H1 (cell line): Measurements from ENCODE around the gene TGFB3. TPM values are rescaled to one million over a fixed set of nuclear protein-coding genes. Genes with fewer than 3 reads are reported as not detected.

ENCODE experiments used
- BACH1 ChIP-seq: IDR thresholded peaks from 2 replicates; pipeline ENCODE4 v1.6.1; 2012; ENCODE audit warnings: low read length, improper control_type of control experiment
- CHD1 ChIP-seq: IDR thresholded peaks from 2 replicates; pipeline ENCODE4 v1.6.1; 2012; ENCODE audit warnings: low read depth, low read length, improper control_type of control experiment
- EGR1 ChIP-seq: IDR thresholded peaks from 2 replicates; pipeline ENCODE4 v1.6.1; 2011; ENCODE audit warnings: low read depth, low read length, borderline replicate concordance
- EP300 ChIP-seq, 2 experiments: IDR thresholded peaks; 1 replicate in 1 of 2; 2 replicates in 1 of 2; pipeline ENCODE4 v1.6.1; 2011 to 2012; ENCODE audit warnings: low read depth in 2 of 2, low read length in 2 of 2, mild to moderate bottlenecking in 2 of 2, borderline replicate concordance in 1 of 2, inconsistent platforms in 1 of 2, moderate library complexity in 1 of 2
- JUN ChIP-seq: IDR thresholded peaks from 2 replicates; pipeline ENCODE4 v1.6.1; 2011; ENCODE audit warnings: low read depth, mild to moderate bottlenecking, improper control_type of control experiment, low read length
- polyA plus RNA-seq, 7 experiments: library from polyadenylated mRNA; depleted of rRNA in 3 of 7; stranded (reverse) in 5 of 7; unstranded in 2 of 7; fragments of >200 nt in 5 of 7; fragments of 200-250 nt in 2 of 7; gene quantifications; 1 replicate in 5 of 7; 2 replicates in 1 of 7; 4 replicates in 1 of 7; pipeline versions ENCODE4 v1.2.1 to v1.2.3, GENCODE V29; 2011 to 2013; ENCODE audit warnings: missing spikeins in 2 of 7, mixed read lengths in 2 of 7
- total RNA-seq: library from RNA; stranded (reverse); fragmentation: NEBNext Ultra II Directional; extraction: Animal tissue kit (Norgen Biotek cat#: 25700); gene quantifications from 2 replicates; pipeline ENCODE4 v1.2.1, GENCODE V29; 2021
- TF ChIP-seq, protein P1 (sequence below): fragments of 300-600 bp; sonication (generic); IDR thresholded peaks from 2 replicates; pipeline ENCODE4 v1.7.1; 2012; ENCODE audit warnings: low read length, moderate library complexity, mild to moderate bottlenecking, inconsistent platforms; ENCODE audit not compliant: insufficient replicate concordance
- TF ChIP-seq, protein P2 (sequence below): IDR thresholded peaks from 2 replicates; pipeline ENCODE4 v1.6.1; 2012; ENCODE audit warnings: inconsistent platforms
- TF ChIP-seq, protein P3 (sequence below), 3 experiments: IDR thresholded peaks; 1 replicate in 2 of 3; 2 replicates in 1 of 3; pipeline versions ENCODE4 v1.5.1 to v1.6.1; 2011; ENCODE audit warnings: low read length in 3 of 3, mild to moderate bottlenecking in 3 of 3, inconsistent platforms in 2 of 3, low read depth in 1 of 3, moderate library complexity in 1 of 3; ENCODE audit not compliant: insufficient read depth in 1 of 3; ENCODE audit errors: control extremely low read depth in 1 of 3

The TGFB3 gene
- total and polyA plus RNA-seq, 2 of the 8 experiments (the other 6 are each of a cell fraction or from before 2014, with no cell fraction given) = 0.65 to 0.86 TPM

DNA sequence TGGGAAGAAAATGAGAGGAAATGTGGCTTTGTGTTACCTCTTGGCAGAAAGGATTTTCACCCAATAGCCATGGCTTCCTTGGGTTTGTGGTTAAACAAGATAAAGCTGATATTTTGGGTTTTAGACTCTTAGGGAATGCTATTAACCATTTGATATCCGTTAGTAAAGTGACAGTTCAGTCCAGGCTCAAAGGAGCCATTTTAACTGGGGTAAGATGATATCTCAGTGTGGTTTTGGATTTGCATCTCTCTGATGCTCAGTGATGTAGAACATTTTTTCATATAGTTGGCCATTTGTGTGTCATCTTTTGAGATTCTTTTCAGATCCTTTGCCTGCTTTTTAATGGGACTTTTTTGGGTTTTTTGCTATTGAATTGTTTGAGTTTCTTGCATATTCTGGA, 33.9 kb upstream of the TGFB3 start (continued):
- TF ChIP-seq, protein P1, sequence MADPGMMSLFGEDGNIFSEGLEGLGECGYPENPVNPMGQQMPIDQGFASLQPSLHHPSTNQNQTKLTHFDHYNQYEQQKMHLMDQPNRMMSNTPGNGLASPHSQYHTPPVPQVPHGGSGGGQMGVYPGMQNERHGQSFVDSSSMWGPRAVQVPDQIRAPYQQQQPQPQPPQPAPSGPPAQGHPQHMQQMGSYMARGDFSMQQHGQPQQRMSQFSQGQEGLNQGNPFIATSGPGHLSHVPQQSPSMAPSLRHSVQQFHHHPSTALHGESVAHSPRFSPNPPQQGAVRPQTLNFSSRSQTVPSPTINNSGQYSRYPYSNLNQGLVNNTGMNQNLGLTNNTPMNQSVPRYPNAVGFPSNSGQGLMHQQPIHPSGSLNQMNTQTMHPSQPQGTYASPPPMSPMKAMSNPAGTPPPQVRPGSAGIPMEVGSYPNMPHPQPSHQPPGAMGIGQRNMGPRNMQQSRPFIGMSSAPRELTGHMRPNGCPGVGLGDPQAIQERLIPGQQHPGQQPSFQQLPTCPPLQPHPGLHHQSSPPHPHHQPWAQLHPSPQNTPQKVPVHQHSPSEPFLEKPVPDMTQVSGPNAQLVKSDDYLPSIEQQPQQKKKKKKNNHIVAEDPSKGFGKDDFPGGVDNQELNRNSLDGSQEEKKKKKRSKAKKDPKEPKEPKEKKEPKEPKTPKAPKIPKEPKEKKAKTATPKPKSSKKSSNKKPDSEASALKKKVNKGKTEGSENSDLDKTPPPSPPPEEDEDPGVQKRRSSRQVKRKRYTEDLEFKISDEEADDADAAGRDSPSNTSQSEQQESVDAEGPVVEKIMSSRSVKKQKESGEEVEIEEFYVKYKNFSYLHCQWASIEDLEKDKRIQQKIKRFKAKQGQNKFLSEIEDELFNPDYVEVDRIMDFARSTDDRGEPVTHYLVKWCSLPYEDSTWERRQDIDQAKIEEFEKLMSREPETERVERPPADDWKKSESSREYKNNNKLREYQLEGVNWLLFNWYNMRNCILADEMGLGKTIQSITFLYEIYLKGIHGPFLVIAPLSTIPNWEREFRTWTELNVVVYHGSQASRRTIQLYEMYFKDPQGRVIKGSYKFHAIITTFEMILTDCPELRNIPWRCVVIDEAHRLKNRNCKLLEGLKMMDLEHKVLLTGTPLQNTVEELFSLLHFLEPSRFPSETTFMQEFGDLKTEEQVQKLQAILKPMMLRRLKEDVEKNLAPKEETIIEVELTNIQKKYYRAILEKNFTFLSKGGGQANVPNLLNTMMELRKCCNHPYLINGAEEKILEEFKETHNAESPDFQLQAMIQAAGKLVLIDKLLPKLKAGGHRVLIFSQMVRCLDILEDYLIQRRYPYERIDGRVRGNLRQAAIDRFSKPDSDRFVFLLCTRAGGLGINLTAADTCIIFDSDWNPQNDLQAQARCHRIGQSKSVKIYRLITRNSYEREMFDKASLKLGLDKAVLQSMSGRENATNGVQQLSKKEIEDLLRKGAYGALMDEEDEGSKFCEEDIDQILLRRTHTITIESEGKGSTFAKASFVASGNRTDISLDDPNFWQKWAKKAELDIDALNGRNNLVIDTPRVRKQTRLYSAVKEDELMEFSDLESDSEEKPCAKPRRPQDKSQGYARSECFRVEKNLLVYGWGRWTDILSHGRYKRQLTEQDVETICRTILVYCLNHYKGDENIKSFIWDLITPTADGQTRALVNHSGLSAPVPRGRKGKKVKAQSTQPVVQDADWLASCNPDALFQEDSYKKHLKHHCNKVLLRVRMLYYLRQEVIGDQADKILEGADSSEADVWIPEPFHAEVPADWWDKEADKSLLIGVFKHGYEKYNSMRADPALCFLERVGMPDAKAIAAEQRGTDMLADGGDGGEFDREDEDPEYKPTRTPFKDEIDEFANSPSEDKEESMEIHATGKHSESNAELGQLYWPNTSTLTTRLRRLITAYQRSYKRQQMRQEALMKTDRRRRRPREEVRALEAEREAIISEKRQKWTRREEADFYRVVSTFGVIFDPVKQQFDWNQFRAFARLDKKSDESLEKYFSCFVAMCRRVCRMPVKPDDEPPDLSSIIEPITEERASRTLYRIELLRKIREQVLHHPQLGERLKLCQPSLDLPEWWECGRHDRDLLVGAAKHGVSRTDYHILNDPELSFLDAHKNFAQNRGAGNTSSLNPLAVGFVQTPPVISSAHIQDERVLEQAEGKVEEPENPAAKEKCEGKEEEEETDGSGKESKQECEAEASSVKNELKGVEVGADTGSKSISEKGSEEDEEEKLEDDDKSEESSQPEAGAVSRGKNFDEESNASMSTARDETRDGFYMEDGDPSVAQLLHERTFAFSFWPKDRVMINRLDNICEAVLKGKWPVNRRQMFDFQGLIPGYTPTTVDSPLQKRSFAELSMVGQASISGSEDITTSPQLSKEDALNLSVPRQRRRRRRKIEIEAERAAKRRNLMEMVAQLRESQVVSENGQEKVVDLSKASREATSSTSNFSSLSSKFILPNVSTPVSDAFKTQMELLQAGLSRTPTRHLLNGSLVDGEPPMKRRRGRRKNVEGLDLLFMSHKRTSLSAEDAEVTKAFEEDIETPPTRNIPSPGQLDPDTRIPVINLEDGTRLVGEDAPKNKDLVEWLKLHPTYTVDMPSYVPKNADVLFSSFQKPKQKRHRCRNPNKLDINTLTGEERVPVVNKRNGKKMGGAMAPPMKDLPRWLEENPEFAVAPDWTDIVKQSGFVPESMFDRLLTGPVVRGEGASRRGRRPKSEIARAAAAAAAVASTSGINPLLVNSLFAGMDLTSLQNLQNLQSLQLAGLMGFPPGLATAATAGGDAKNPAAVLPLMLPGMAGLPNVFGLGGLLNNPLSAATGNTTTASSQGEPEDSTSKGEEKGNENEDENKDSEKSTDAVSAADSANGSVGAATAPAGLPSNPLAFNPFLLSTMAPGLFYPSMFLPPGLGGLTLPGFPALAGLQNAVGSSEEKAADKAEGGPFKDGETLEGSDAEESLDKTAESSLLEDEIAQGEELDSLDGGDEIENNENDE = no peak
- no peak for TF ChIP-seq BACH1
- no peak for TF ChIP-seq EGR1
- TF ChIP-seq EP300 (IDR thresholded peaks at IDR 0.05; ENCODE audit: borderline replicate concordance in 1 of 2, low read depth in 2 of 2, low read length in 2 of 2) = no peak
- no peak for TF ChIP-seq CHD1
- TF ChIP-seq, protein P2, sequence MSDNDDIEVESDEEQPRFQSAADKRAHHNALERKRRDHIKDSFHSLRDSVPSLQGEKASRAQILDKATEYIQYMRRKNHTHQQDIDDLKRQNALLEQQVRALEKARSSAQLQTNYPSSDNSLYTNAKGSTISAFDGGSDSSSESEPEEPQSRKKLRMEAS = no peak
- TF ChIP-seq, protein P3, sequence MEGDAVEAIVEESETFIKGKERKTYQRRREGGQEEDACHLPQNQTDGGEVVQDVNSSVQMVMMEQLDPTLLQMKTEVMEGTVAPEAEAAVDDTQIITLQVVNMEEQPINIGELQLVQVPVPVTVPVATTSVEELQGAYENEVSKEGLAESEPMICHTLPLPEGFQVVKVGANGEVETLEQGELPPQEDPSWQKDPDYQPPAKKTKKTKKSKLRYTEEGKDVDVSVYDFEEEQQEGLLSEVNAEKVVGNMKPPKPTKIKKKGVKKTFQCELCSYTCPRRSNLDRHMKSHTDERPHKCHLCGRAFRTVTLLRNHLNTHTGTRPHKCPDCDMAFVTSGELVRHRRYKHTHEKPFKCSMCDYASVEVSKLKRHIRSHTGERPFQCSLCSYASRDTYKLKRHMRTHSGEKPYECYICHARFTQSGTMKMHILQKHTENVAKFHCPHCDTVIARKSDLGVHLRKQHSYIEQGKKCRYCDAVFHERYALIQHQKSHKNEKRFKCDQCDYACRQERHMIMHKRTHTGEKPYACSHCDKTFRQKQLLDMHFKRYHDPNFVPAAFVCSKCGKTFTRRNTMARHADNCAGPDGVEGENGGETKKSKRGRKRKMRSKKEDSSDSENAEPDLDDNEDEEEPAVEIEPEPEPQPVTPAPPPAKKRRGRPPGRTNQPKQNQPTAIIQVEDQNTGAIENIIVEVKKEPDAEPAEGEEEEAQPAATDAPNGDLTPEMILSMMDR (IDR thresholded peaks at IDR 0.05; ENCODE audit: control extremely low read depth in 1 of 3, insufficient read depth in 1 of 3, low read depth in 1 of 3, low read length in 3 of 3) = no peak
- TF ChIP-seq JUN = no peak
